CD14-positive monocyte (primary cell): ENCODE data around the gene PHACTR3. TPM values are rescaled to one million over a fixed set of nuclear protein-coding genes. Genes with fewer than 3 reads are reported as not detected.
A peak's percentile ranks its signal among the peaks of the same experiment; 100 is the strongest.

ENCODE experiments used
- DNase-seq, 3 donors: peaks; one replicate each; pipeline ENCODE4 v3.0.0-alpha.2; 2011 to 2022
- H2AFZ ChIP-seq: 2 replicates; pipeline ENCODE4 v1.6.0; 2012; ENCODE audit warnings: mild to moderate bottlenecking, low read depth, low read length, inconsistent platforms; ENCODE audit not compliant: insufficient read depth, poor library complexity, severe bottlenecking
- H3K27ac ChIP-seq, 2 donors: 1 replicate in 1 of 2; 2 replicates in 1 of 2; pipeline ENCODE4 v1.5.1; 2012 to 2013; ENCODE audit warnings: low read length in 2 of 2, control low read depth in 1 of 2, inconsistent platforms in 1 of 2, low read depth in 1 of 2, mild to moderate bottlenecking in 1 of 2
- H3K27me3 ChIP-seq, 2 donors: one replicate each; pipeline versions ENCODE4 v1.6.0 to v1.6.1; 2011 to 2013; ENCODE audit warnings: low read length in 2 of 2; ENCODE audit not compliant: control insufficient read depth in 2 of 2, insufficient read depth in 2 of 2
- H3K36me3 ChIP-seq, 2 donors: replicated peaks in 1 of 2; 1 replicate in 1 of 2; 2 replicates in 1 of 2; pipeline versions ENCODE4 v1.5.1 to v1.6.1; 2012 to 2013; ENCODE audit warnings: low read length in 2 of 2, control low read depth in 1 of 2, inconsistent platforms in 1 of 2, mild to moderate bottlenecking in 1 of 2; ENCODE audit not compliant: insufficient read depth in 2 of 2, control insufficient read depth in 1 of 2
- H3K4me1 ChIP-seq, 2 donors: 1 replicate in 1 of 2; 2 replicates in 1 of 2; pipeline versions ENCODE4 v1.5.1 to v1.6.1; 2012 to 2013; ENCODE audit warnings: low read length in 2 of 2, control low read depth in 1 of 2, inconsistent platforms in 1 of 2, mild to moderate bottlenecking in 1 of 2, moderate library complexity in 1 of 2; ENCODE audit not compliant: insufficient read depth in 2 of 2, control insufficient read depth in 1 of 2
- H3K4me2 ChIP-seq: replicated peaks from 2 replicates; pipeline ENCODE3; 2012; ENCODE audit warnings: low read length, moderate library complexity, mild to moderate bottlenecking; ENCODE audit not compliant: poor library complexity, severe bottlenecking; ENCODE audit errors: extremely low read depth
- H3K4me3 ChIP-seq, 3 experiments: fragments of 200-600 bp in 1 of 3; sonication (generic) in 1 of 3; replicated peaks in 1 of 3; 1 replicate in 2 of 3; 2 replicates in 1 of 3; pipeline ENCODE4 v1.5.1; 2011 to 2013; ENCODE audit warnings: low read length in 3 of 3, mild to moderate bottlenecking in 3 of 3, control low read depth in 2 of 3, low read depth in 2 of 3, inconsistent platforms in 1 of 3, moderate library complexity in 1 of 3
- H3K79me2 ChIP-seq: 2 replicates; pipeline ENCODE4 v1.6.0; 2012; ENCODE audit warnings: mild to moderate bottlenecking, control low read depth, inconsistent platforms, low read length, moderate library complexity; ENCODE audit not compliant: insufficient read depth
- H3K9ac ChIP-seq: 2 replicates; pipeline ENCODE4 v1.6.0; 2017; ENCODE audit warnings: low read length, mild to moderate bottlenecking; ENCODE audit not compliant: insufficient read depth, poor library complexity, severe bottlenecking
- H3K9me3 ChIP-seq, 2 donors: replicated peaks in 1 of 2; 1 replicate in 1 of 2; 2 replicates in 1 of 2; pipeline versions ENCODE4 v1.5.1 to v1.6.1; 2012 to 2013; ENCODE audit warnings: low read length in 2 of 2, control low read depth in 1 of 2; ENCODE audit not compliant: control insufficient read depth in 1 of 2, insufficient read depth in 1 of 2
- H4K20me1 ChIP-seq: 2 replicates; pipeline ENCODE4 v1.6.0; 2012; ENCODE audit warnings: mild to moderate bottlenecking, low read length, control low read depth, moderate library complexity; ENCODE audit not compliant: insufficient read depth
- H3K27ac Mint-ChIP-seq, 7 donors: one replicate each; pipeline ENCODE4 v1.8.0; 2020; ENCODE audit warnings: mild to moderate bottlenecking in 7 of 7, mixed read lengths in 7 of 7, moderate library complexity in 6 of 7, inconsistent platforms in 2 of 7
- H3K27me3 Mint-ChIP-seq, 3 donors: one replicate each; pipeline ENCODE4 v1.8.0; 2021 to 2022; ENCODE audit warnings: low read depth in 3 of 3, mild to moderate bottlenecking in 3 of 3, mixed read lengths in 3 of 3, moderate library complexity in 3 of 3, inconsistent platforms in 1 of 3
- H3K36me3 Mint-ChIP-seq, 2 donors: one replicate each; pipeline ENCODE4 v1.8.0; 2020; ENCODE audit warnings: mixed read lengths in 2 of 2, inconsistent platforms in 1 of 2, mild to moderate bottlenecking in 1 of 2
- H3K4me1 Mint-ChIP-seq: one replicate; pipeline ENCODE4 v1.8.0; 2020; ENCODE audit warnings: mild to moderate bottlenecking, mixed read lengths
- H3K4me3 Mint-ChIP-seq, 2 donors: one replicate each; pipeline ENCODE4 v1.8.0; 2020; ENCODE audit warnings: mild to moderate bottlenecking in 2 of 2, mixed read lengths in 2 of 2, moderate library complexity in 1 of 2
- H3K9me3 Mint-ChIP-seq, 7 donors: one replicate each; pipeline ENCODE4 v1.8.0; 2020 to 2022; ENCODE audit warnings: mixed read lengths in 7 of 7, mild to moderate bottlenecking in 6 of 7, moderate library complexity in 6 of 7, inconsistent platforms in 2 of 7
- CTCF ChIP-seq: fragments of 200-600 bp; IDR thresholded peaks from one replicate; pipeline ENCODE4 v1.8.0; 2022; ENCODE audit warnings: antibody characterized with exemption, mild to moderate bottlenecking
- WGBS: methylation state at CpG from one replicate; pipeline ENCODE4 v1.1.5; 2013; ENCODE audit warnings: missing lambda C conversion rate; ENCODE audit not compliant: insufficient coverage; 5-methylcytosine and 5-hydroxymethylcytosine counted together
- intact Hi-C, 2 donors: fragments of 100-400 bp; cut with micrococcal nuclease; formaldehyde crosslinking; loops; one replicate each; pipeline versions ENCODE4 v1.15.0 to v1.15.1; 2023
- polyA plus RNA-seq, 3 donors: library from polyadenylated mRNA; depleted of rRNA in 1 of 3; unstranded in 2 of 3; stranded (reverse) in 1 of 3; fragments of 300-500 nt in 2 of 3; fragments of >200 nt in 1 of 3; fragmentation: Illumina TruSeq in 2 of 3; gene quantifications; 1 replicate in 2 of 3; 2 replicates in 1 of 3; pipeline ENCODE4 v1.2.3, GENCODE V29; 2012 to 2021

Gene PHACTR3
- polyA plus RNA-seq, 3 donors: 0.11 to 0.17 TPM; not detected in 1

GRCh38 chr20:59645271-59645670 is 40.9 kb downstream of the PHACTR3 start:
- H3K9ac ChIP-seq: no peak overlapping the region
- Mint-ChIP-seq H3K9me3 (peaks cover 5 to 19% (median 12%) of the 10 kb centered on the region in 7 donors), H3K27ac (no peak overlapping the region), H3K27me3 (peaks cover 7 to 9% (median 7%) of the 10 kb centered on the region in 3 donors), H3K36me3 (no peaks in the 10 kb centered on the region), H3K4me3 (no peak overlapping the region), H3K4me1 (no peaks in the 10 kb centered on the region)
- no peaks in the 10 kb centered on the region for H4K20me1 ChIP-seq
- H3K79me2 ChIP-seq: no peaks in the 10 kb centered on the region
- no peak overlapping the region for H2AFZ ChIP-seq
- H3K4me1 ChIP-seq: no peaks in the 10 kb centered on the region
- no peak for TF ChIP-seq CTCF
- H3K4me3 ChIP-seq: no peak overlapping the region
- WGBS: 90% methylated on average over 6 of the region's 9 CpGs
- DNase-seq: no peak
- H3K4me2 ChIP-seq: no peak overlapping the region
- H3K9me3 ChIP-seq: peaks cover 10 to 15% of the 10 kb centered on the region in 2 donors
- no peak overlapping the region for H3K27ac ChIP-seq
- no peaks in the 10 kb centered on the region for H3K36me3 ChIP-seq
- no peaks in the 10 kb centered on the region for H3K27me3 ChIP-seq
- intact Hi-C loops: no loop called here

- no peak for TF ChIP-seq CTCF
- H3K36me3 ChIP-seq: no peaks in the 10 kb centered on the region
- Mint-ChIP-seq H3K27me3 (peaks cover 7 to 9% (median 8%) of the 10 kb centered on the region in 3 donors), H3K27ac (peak overlapping the region in 2 of 7 donors; percentile 20 to 51), H3K4me1 (no peaks in the 10 kb centered on the region), H3K36me3 (no peaks in the 10 kb centered on the region), H3K4me3 (no peak overlapping the region), H3K9me3 (peaks cover 5 to 19% (median 12%) of the 10 kb centered on the region in 7 donors)
- no peak overlapping the region for H3K4me2 ChIP-seq
- DNase-seq: no peak
- H4K20me1 ChIP-seq: no peaks in the 10 kb centered on the region
- peaks cover 10 to 15% of the 10 kb centered on the region in 2 donors for H3K9me3 ChIP-seq
- H3K27ac ChIP-seq: no peak overlapping the region
- no peaks in the 10 kb centered on the region for H3K79me2 ChIP-seq
- intact Hi-C loops: no loop called here
- no peak overlapping the region for H3K4me3 ChIP-seq
- H3K4me1 ChIP-seq: no peaks in the 10 kb centered on the region
- H2AFZ ChIP-seq: no peak overlapping the region
- H3K27me3 ChIP-seq: no peaks in the 10 kb centered on the region
- WGBS: 71% methylated on average over 4 of the region's 7 CpGs
- no peak overlapping the region for H3K9ac ChIP-seq
Measured at GRCh38 chr20:59645761-59646171, 41.4 kb downstream of the PHACTR3 start.
